HEK293 (cell line): ENCODE data around the gene MBOAT7.

ENCODE experiments used
- KLF9 ChIP-seq: fragments of 450-650 bp; formaldehyde crosslinking; IDR thresholded peaks from 2 replicates; pipeline ENCODE4 v1.5.1; 2016; ENCODE audit warnings: missing biosample characterization, missing genetic modification characterization, low read depth
- MZF1 ChIP-seq: fragments of 450-650 bp; formaldehyde crosslinking; IDR thresholded peaks from 2 replicates; pipeline ENCODE4 v1.5.1; 2017; ENCODE audit warnings: missing biosample characterization, missing genetic modification characterization, borderline replicate concordance
- PRDM2 ChIP-seq: fragments of 450-650 bp; formaldehyde crosslinking; IDR thresholded peaks from 2 replicates; pipeline ENCODE4 v1.5.1; 2016; ENCODE audit warnings: missing biosample characterization, missing genetic modification characterization, borderline replicate concordance
- PRDM4 ChIP-seq: fragments of 450-650 bp; formaldehyde crosslinking; IDR thresholded peaks from 2 replicates; pipeline ENCODE4 v1.5.1; 2017; ENCODE audit warnings: missing biosample characterization, missing genetic modification characterization
- RBAK ChIP-seq: fragments of 450-650 bp; formaldehyde crosslinking; IDR thresholded peaks from 2 replicates; pipeline ENCODE4 v1.5.1; 2016; ENCODE audit warnings: missing biosample characterization, missing genetic modification characterization
- ZBTB11 ChIP-seq: fragments of 450-650 bp; formaldehyde crosslinking; conservative IDR thresholded peaks from 2 replicates; pipeline ENCODE4 v1.5.1; 2016; ENCODE audit warnings: low read depth, missing biosample characterization, missing genetic modification characterization
- ZFHX2 ChIP-seq: fragments of 450-650 bp; formaldehyde crosslinking; conservative IDR thresholded peaks from 2 replicates; pipeline ENCODE4 v1.5.1; 2016; ENCODE audit warnings: missing biosample characterization, missing genetic modification characterization
- ZFP3 ChIP-seq: fragments of 450-650 bp; formaldehyde crosslinking; IDR thresholded peaks from 2 replicates; pipeline ENCODE4 v1.5.1; 2016; ENCODE audit warnings: low read depth, missing biosample characterization, missing genetic modification characterization
- ZNF112 ChIP-seq: fragments of 450-650 bp; formaldehyde crosslinking; IDR thresholded peaks from 2 replicates; pipeline ENCODE4 v1.5.0; 2017; ENCODE audit warnings: missing biosample characterization, missing genetic modification characterization
- ZNF610 ChIP-seq: fragments of 450-650 bp; formaldehyde crosslinking; IDR thresholded peaks from 2 replicates; pipeline ENCODE4 v1.5.1; 2016; ENCODE audit warnings: missing biosample characterization, missing genetic modification characterization, borderline replicate concordance
- ZNF664 ChIP-seq: fragments of 450-650 bp; formaldehyde crosslinking; IDR thresholded peaks from 2 replicates; pipeline ENCODE4 v1.5.1; 2016; ENCODE audit warnings: missing biosample characterization, missing genetic modification characterization
- ZNF701 ChIP-seq: fragments of 450-650 bp; formaldehyde crosslinking; IDR thresholded peaks from 2 replicates; pipeline ENCODE4 v1.5.1; 2016; ENCODE audit warnings: missing biosample characterization, missing genetic modification characterization
- ZNF768 ChIP-seq: fragments of 450-650 bp; formaldehyde crosslinking; IDR thresholded peaks from 2 replicates; pipeline ENCODE4 v1.5.1; 2018; ENCODE audit warnings: missing biosample characterization, mild to moderate bottlenecking, missing genetic modification characterization
- ZNF777 ChIP-seq: fragments of 450-650 bp; formaldehyde crosslinking; IDR thresholded peaks from 2 replicates; pipeline ENCODE4 v1.5.1; 2017; ENCODE audit warnings: missing biosample characterization, missing genetic modification characterization, borderline replicate concordance
- ZSCAN23 ChIP-seq: fragments of 450-650 bp; formaldehyde crosslinking; IDR thresholded peaks from 2 replicates; pipeline ENCODE4 v1.5.1; 2016; ENCODE audit warnings: missing biosample characterization, missing genetic modification characterization
- TF ChIP-seq, protein P1 (sequence below): fragments of 450-650 bp; formaldehyde crosslinking; IDR thresholded peaks from 2 replicates; pipeline ENCODE4 v1.5.1; 2016; ENCODE audit warnings: missing biosample characterization, missing genetic modification characterization
- TF ChIP-seq, protein P2 (sequence below): fragments of 450-650 bp; formaldehyde crosslinking; IDR thresholded peaks from 2 replicates; pipeline ENCODE4 v1.5.1; 2016; ENCODE audit warnings: missing biosample characterization, missing genetic modification characterization

MBOAT7 gene

GRCh38 chr19:54158812-54159351 lies 30.5 kb downstream of the MBOAT7 start (continued):
- TF ChIP-seq PRDM4 (tag by site-specific recombination) (0 out of 2 replicates have a peak, but pooled peaks have one; percentile 14), ZNF610 (tag by site-specific recombination) (no peak), ZNF768 (tag by site-specific recombination) (peak; percentile 77), ZBTB11 (tag by site-specific recombination) (no peak), ZFP3 (tag by site-specific recombination) (no peak), ZNF664 (tag by site-specific recombination) (peak; percentile 100), PRDM2 (no peak), RBAK (tag by site-specific recombination) (no peak), ZFHX2 (tag by site-specific recombination) (no peak), ZNF701 (no peak), MZF1 (tag by site-specific recombination) (peak; percentile 24; the same call in 1 of the 2 replicates), ZSCAN23 (tag by site-specific recombination) (no peak), ZNF777 (tag by site-specific recombination) (no peak; the same call in 1 of the 2 replicates), KLF9 (tag by site-specific recombination) (no peak; the same call in 1 of the 2 replicates), ZNF112 (tag by site-specific recombination) (no peak)
- TF ChIP-seq, protein P1, sequence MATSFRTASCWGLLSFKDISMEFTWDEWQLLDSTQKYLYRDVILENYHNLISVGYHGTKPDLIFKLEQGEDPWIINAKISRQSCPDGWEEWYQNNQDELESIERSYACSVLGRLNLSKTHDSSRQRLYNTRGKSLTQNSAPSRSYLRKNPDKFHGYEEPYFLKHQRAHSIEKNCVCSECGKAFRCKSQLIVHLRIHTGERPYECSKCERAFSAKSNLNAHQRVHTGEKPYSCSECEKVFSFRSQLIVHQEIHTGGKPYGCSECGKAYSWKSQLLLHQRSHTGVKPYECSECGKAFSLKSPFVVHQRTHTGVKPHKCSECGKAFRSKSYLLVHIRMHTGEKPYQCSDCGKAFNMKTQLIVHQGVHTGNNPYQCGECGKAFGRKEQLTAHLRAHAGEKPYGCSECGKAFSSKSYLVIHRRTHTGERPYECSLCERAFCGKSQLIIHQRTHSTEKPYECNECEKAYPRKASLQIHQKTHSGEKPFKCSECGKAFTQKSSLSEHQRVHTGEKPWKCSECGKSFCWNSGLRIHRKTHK (tag by site-specific recombination): no peak
- TF ChIP-seq, protein P2, sequence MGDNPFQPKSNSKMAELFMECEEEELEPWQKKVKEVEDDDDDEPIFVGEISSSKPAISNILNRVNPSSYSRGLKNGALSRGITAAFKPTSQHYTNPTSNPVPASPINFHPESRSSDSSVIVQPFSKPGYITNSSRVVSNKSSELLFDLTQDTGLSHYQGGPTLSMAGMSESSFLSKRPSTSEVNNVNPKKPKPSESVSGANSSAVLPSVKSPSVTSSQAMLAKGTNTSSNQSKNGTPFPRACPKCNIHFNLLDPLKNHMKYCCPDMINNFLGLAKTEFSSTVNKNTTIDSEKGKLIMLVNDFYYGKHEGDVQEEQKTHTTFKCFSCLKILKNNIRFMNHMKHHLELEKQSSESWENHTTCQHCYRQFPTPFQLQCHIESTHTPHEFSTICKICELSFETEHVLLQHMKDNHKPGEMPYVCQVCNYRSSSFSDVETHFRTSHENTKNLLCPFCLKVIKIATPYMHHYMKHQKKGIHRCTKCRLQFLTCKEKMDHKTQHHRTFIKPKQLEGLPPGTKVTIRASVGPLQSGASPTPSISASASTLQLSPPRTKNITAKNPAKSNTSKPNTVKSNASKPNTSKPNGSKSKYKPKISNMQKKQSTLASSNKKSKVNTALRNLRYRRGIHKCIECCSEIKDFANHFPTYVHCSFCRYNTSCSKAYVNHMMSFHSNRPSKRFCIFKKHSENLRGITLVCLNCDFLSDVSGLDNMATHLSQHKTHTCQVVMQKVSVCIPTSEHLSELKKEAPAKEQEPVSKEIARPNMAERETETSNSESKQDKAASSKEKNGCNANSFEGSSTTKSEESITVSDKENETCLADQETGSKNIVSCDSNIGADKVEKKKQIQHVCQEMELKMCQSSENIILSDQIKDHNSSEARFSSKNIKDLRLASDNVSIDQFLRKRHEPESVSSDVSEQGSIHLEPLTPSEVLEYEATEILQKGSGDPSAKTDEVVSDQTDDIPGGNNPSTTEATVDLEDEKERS (tag by site-specific recombination): peak; percentile 33; the same call in 1 of the 2 replicates
